HEK293T (cell line): ENCODE results near the gene ZNF674.

Source experiments
- ARNT ChIP-seq: fragments of 450-650 bp; IDR thresholded peaks from 2 replicates; pipeline ENCODE4 v1.6.1; 2017; ENCODE audit warnings: mild to moderate bottlenecking
- BHLHE40 ChIP-seq: fragments of 450-650 bp; IDR thresholded peaks from 2 replicates; pipeline ENCODE4 v1.6.1; 2016; ENCODE audit warnings: mild to moderate bottlenecking, moderate library complexity, borderline replicate concordance
- CTBP1 ChIP-seq: fragments of 450-650 bp; IDR thresholded peaks from 2 replicates; pipeline ENCODE4 v1.6.1; 2016; ENCODE audit warnings: borderline replicate concordance
- FOXA1 ChIP-seq: fragments of 450-650 bp; IDR thresholded peaks from 2 replicates; pipeline ENCODE4 v1.6.1; 2016; ENCODE audit warnings: mild to moderate bottlenecking
- FOXM1 ChIP-seq: fragments of 450-650 bp; IDR thresholded peaks from 2 replicates; pipeline ENCODE4 v1.6.1; 2017; ENCODE audit warnings: mild to moderate bottlenecking, borderline replicate concordance
- L3MBTL2 ChIP-seq: fragments of 450-650 bp; conservative IDR thresholded peaks from 2 replicates; pipeline ENCODE4 v1.6.1; 2016; ENCODE audit warnings: mild to moderate bottlenecking
- LEF1 ChIP-seq: fragments of 450-650 bp; IDR thresholded peaks from 2 replicates; pipeline ENCODE4 v1.6.1; 2017; ENCODE audit warnings: mild to moderate bottlenecking, borderline replicate concordance
- SP1 ChIP-seq: fragments of 450-650 bp; IDR thresholded peaks from 2 replicates; pipeline ENCODE4 v1.6.1; 2017
- SUZ12 ChIP-seq: fragments of 450-650 bp; IDR thresholded peaks from 2 replicates; pipeline ENCODE4 v1.6.1; 2016; ENCODE audit warnings: mild to moderate bottlenecking
- TARDBP ChIP-seq: fragments of 450-650 bp; IDR thresholded peaks from 2 replicates; pipeline ENCODE4 v1.6.1; 2016

GRCh38 chrX:46580613-46581012, 35.4 kb upstream of the ZNF674 start:
- TF ChIP-seq ARNT (no peak), LEF1 (no peak), BHLHE40 (no peak), FOXA1 (no peak), CTBP1 (no peak), SUZ12 (no peak), TARDBP (no peak), SP1 (no peak), L3MBTL2 (no peak), FOXM1 (no peak)
